Measurements from ENCODE around the gene GAS5.

GAS5 gene

GRCh38 chr1:173824315-173825081 lies 43.3 kb downstream of the GAS5 start, which contains the start of the genes CENPL and DARS2:
Gene CENPL, minus strand, starts transcription at chr1:173824883. Its CDS starts 13,584 bp downstream, at chr1:173811299.
Gene DARS2, plus strand, starts transcription at chr1:173824673. Its CDS starts 557 bp downstream, at chr1:173825230.
- peak; percentile 91 for DNase-seq (ENCODE audit: low spot score)

- no peak for DNase-seq (ENCODE audit: low spot score)
These were observed 43.9 kb downstream of the GAS5 start for GRCh38 chr1:173823781-173824314.

GRCh38 chr1:173821680-173822079 lies 46.1 kb downstream of the GAS5 start:
- DNase-seq (ENCODE audit: low spot score) = no peak

GRCh38 chr1:173818459-173818858 lies 49.3 kb downstream of the GAS5 start:
- DNase-seq (ENCODE audit: low spot score) = no peak

All from D341Med (cell line).